ENCODE measurements around the gene PDZD4. TPM values are rescaled to one million over a fixed set of nuclear protein-coding genes. Genes with fewer than 3 reads are reported as not detected.

Gene PDZD4
- total and polyA plus RNA-seq, 2 donors: 6.6 to 28.0 TPM

- Histone ChIP-seq H3K36me3 (ENCODE audit: insufficient read depth) (no peaks in the 10 kb centered on the region), H3K4me1 (ENCODE audit: insufficient read depth) (no peaks in the 10 kb centered on the region), H3K4me3 (ENCODE audit: low read depth, low read length) (no peak overlapping the region), H3K27ac (ENCODE audit: low read depth) (no peak overlapping the region)
- no peak for DNase-seq (ENCODE audit: extremely low spot score)
- 83% methylated on average over 17 of the region's 17 CpGs for whole genome bisulfite sequencing
These were observed 39.1 kb downstream of the PDZD4 start for GRCh38 chrX:153791104-153791852.

GRCh38 chrX:153789654-153790053, 40.7 kb downstream of the PDZD4 start:
- Histone ChIP-seq H3K27ac (ENCODE audit: low read depth) (no peak overlapping the region), H3K4me3 (ENCODE audit: low read depth, low read length) (no peak overlapping the region), H3K4me1 (ENCODE audit: insufficient read depth) (no peaks in the 10 kb centered on the region), H3K36me3 (ENCODE audit: insufficient read depth) (peaks cover 4% of the 10 kb centered on the region)
- WGBS: 96% methylated on average over 12 of the region's 12 CpGs
- no peak for DNase-seq (ENCODE audit: extremely low spot score)

DNA sequence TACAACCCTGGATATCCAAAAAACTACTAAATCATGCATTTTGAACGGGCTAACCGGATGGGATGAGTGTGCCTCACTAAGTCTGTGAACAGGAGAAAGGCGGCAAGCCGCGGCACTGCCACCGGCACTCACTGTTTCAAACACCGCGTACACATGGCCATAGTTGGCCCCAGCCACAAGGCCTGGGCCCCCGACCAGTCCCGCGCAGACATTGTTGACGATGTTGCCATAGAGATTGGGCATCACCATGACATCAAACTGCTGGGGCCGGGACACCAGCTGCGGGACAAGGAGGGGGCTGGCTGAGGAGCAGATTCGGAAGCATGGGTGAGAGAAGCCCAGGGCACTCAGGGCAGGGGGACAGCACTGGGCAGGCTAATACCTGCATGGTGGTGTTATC, 43.7 kb downstream of the PDZD4 start:
- no peak overlapping the region for H3K27ac ChIP-seq (ENCODE audit: low read depth)
- no peaks in the 10 kb centered on the region for H3K4me1 ChIP-seq (ENCODE audit: insufficient read depth)
- no peak for DNase-seq (ENCODE audit: extremely low spot score)
- H3K4me3 ChIP-seq (ENCODE audit: low read depth, low read length): no peak overlapping the region
- WGBS: 69% methylated on average over 15 of the region's 15 CpGs
- H3K36me3 ChIP-seq (ENCODE audit: insufficient read depth): peaks cover 4% of the 10 kb centered on the region

DNA sequence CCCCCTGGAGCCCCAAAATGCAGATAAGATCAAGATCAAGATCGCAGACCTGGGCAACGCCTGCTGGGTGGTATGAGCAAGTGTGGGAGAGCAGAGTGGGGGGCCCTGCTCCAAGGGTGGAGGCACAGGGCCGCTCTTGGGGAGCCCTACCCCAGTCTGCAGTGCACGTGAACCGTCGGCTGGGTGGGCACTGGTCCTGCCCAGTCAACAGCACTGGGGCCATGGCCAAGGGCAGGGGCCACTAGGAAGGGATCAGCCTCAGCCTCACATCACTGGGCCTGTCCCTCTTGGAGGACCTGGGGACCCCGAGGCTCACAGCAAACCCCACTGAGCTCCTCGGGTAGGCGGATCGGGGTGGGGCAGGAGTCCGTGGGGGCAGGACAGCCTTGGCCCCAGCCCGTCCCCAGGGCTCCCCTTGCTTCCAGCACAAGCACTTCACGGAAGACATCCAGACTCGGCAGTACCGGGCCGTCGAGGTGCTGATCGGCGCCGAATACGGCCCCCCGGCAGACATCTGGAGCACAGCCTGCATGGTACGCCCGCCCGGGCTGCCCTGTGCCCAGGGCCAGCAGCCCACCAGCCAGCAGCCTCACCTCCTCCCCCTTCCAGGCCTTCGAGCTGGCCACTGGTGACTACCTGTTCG, 45.9 kb downstream of the PDZD4 start:
- no peak overlapping the region for H3K4me3 ChIP-seq (ENCODE audit: low read depth, low read length)
- WGBS: 86% methylated on average over 27 of the region's 27 CpGs
- H3K27ac ChIP-seq (ENCODE audit: low read depth): no peak overlapping the region
- no peaks in the 10 kb centered on the region for H3K4me1 ChIP-seq (ENCODE audit: insufficient read depth)
- no peak for DNase-seq (ENCODE audit: extremely low spot score)
- H3K36me3 ChIP-seq (ENCODE audit: insufficient read depth): peaks cover 4% of the 10 kb centered on the region

DNA sequence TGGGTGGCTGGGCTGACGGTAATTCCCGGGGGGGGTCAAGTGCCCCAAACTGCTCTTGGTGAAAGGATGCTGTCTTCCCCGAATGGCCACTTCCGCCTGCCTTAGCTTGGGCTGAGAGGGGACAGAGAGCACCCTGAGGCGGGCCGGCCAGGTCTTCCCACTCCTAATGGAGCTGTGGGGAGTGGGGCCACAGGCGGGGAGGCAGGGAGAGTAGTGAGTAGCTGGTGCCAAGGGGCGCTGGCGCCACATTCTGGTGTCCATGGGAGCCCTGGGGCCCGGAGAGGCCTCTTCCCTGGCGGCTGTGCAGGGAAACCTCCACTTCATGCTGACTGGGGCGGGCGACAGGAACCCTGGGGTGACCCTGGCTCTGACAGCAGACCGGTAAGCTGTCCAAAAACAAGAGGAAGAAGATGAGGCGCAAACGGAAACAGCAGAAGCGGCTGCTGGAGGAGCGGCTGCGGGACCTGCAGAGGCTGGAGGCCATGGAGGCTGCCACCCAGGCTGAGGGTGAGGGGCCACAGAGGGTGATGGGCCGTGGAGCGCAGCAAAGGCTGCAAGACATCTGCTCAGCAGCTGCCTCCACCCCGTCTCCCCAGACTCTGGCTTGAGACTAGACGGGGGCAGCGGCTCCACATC, 46.8 kb downstream of the PDZD4 start:
- Histone ChIP-seq H3K4me1 (ENCODE audit: insufficient read depth) (no peaks in the 10 kb centered on the region), H3K4me3 (ENCODE audit: low read depth, low read length) (no peak overlapping the region), H3K36me3 (ENCODE audit: insufficient read depth) (peaks cover 4% of the 10 kb centered on the region), H3K27ac (ENCODE audit: low read depth) (no peak overlapping the region)
- WGBS: 77% methylated on average over 24 of the region's 24 CpGs
- DNase-seq (ENCODE audit: extremely low spot score): no peak

GRCh38 chrX:153782871-153783270, 47.5 kb downstream of the PDZD4 start:
- no peak for DNase-seq (ENCODE audit: extremely low spot score)
- H3K4me1 ChIP-seq (ENCODE audit: insufficient read depth): no peaks in the 10 kb centered on the region

DNA sequence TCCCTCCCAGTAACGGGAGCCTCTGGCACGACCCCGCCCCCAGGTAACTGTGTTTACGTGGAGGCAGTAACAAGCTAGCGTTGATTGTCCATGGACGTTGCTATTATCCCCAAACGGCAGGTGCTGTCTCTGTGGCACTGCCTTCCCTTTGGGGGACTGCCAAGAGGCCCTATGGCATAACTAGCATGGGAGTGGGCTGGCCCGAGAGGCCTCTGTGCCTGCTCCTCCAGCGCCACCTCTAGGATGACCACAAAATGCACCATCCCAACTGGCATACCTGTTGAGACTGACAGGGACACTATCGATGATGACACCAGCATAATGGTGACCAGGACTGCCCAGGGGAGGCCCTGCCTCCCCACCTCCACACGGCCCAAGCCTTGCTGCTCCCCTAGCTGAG, 48.0 kb downstream of the PDZD4 start:
- WGBS: 66% methylated on average over 11 of the region's 11 CpGs
- Histone ChIP-seq H3K4me1 (ENCODE audit: insufficient read depth) (no peaks in the 10 kb centered on the region), H3K4me3 (ENCODE audit: low read depth, low read length) (no peak overlapping the region), H3K36me3 (ENCODE audit: insufficient read depth) (peaks cover 4% of the 10 kb centered on the region), H3K27ac (ENCODE audit: low read depth) (no peak overlapping the region)
- no peak for DNase-seq (ENCODE audit: extremely low spot score)

More at GRCh38 chrX:153782871-153783270, 47.5 kb downstream of the PDZD4 start:
- H3K4me3 ChIP-seq (ENCODE audit: low read depth, low read length): no peak overlapping the region
- no peak overlapping the region for H3K27ac ChIP-seq (ENCODE audit: low read depth)
- 91% methylated on average over 14 of the region's 14 CpGs for whole genome bisulfite sequencing
- peaks cover 4% of the 10 kb centered on the region for H3K36me3 ChIP-seq (ENCODE audit: insufficient read depth)

DNA sequence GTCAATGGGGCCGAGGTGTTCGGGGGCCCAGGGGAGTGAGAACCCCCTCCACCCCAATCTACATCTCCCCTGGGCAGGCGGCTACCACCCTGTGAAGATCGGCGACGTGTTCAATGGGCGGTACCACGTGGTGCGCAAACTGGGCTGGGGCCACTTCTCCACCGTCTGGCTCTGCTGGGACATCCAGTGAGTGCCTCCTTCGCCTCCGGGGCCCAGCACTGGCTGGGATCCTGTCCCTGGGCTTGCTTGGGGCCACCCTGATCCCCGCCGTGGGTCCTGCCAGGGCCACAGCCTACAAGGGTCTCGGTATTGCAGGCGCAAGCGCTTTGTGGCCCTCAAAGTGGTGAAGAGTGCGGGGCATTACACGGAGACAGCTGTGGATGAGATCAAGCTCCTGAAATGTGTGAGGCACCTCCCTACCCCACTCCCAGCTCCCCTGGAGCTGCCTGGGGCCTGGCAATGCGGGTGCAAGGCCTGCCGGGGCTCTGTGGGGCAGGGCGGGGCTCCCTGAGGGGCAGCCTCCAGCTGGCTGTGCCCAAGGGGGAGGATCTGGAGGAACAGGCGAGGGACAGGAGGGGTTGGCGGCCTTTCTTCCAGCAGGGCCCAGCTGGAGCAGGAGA, 48.8 kb downstream of the PDZD4 start:
- WGBS: 63% methylated on average over 24 of the region's 24 CpGs
- no peak overlapping the region for H3K4me3 ChIP-seq (ENCODE audit: low read depth, low read length)
- H3K27ac ChIP-seq (ENCODE audit: low read depth): no peak overlapping the region
- no peaks in the 10 kb centered on the region for H3K4me1 ChIP-seq (ENCODE audit: insufficient read depth)
- DNase-seq (ENCODE audit: extremely low spot score): no peak
- peaks cover 4% of the 10 kb centered on the region for H3K36me3 ChIP-seq (ENCODE audit: insufficient read depth)

GRCh38 chrX:153780678-153781427, 49.5 kb downstream of the PDZD4 start, which contains the start of gene SRPK3:
Gene SRPK3, plus strand, starts transcription at chrX:153781041. Its CDS starts 46 bp downstream, at chrX:153781087.
- 7% methylated on average over 52 of the region's 52 CpGs for WGBS
- Histone ChIP-seq H3K4me3 (ENCODE audit: low read depth, low read length) (no peak within 1 kb of the TSS), H3K36me3 (ENCODE audit: insufficient read depth) (peaks cover 4% of the 10 kb centered on the region), H3K27ac (ENCODE audit: low read depth) (peak within 1 kb of the TSS; percentile 43), H3K4me1 (ENCODE audit: insufficient read depth) (no peaks in the 10 kb centered on the region)
- no peak for DNase-seq (ENCODE audit: extremely low spot score)

- Histone ChIP-seq H3K27ac (ENCODE audit: low read depth) (no peak overlapping the region), H3K36me3 (ENCODE audit: insufficient read depth) (no peaks in the 10 kb centered on the region), H3K4me3 (ENCODE audit: low read depth, low read length) (no peak overlapping the region), H3K4me1 (ENCODE audit: insufficient read depth) (no peaks in the 10 kb centered on the region)
- no peak for DNase-seq (ENCODE audit: extremely low spot score)
- WGBS: 63% methylated on average over 18 of the region's 18 CpGs
These were observed 50.3 kb downstream of the PDZD4 start for GRCh38 chrX:153779891-153780677.

- Histone ChIP-seq H3K4me3 (ENCODE audit: low read depth, low read length) (no peak overlapping the region), H3K27ac (ENCODE audit: low read depth) (no peak overlapping the region), H3K36me3 (ENCODE audit: insufficient read depth) (no peaks in the 10 kb centered on the region), H3K4me1 (ENCODE audit: insufficient read depth) (no peaks in the 10 kb centered on the region)
- DNase-seq (ENCODE audit: extremely low spot score): no peak
- 73% methylated on average over 16 of the region's 16 CpGs for WGBS
These were observed 51.7 kb downstream of the PDZD4 start for GRCh38 chrX:153778684-153779101.

DNA sequence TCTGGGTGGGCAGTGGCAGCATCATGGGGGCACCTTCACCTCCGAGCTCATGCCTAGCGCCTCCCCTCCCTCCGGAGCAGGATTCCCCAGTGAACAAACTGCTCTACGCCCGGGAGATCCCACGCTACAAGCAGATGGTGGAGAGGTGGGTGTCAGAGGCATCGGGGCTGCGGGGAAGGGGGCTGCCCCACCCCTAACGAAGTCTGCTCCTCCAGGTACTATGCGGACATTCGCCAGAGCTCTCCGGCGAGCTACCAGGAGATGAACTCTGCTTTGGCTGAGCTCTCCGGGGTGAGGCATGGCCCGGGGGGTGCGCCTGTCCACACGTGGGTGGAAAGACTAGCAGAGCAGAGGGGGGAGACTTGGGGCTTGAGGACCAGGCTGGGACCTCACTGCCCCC, 52.2 kb downstream of the PDZD4 start:
- DNase-seq (ENCODE audit: extremely low spot score): no peak
- H3K4me1 ChIP-seq (ENCODE audit: insufficient read depth): no peaks in the 10 kb centered on the region
- no peak overlapping the region for H3K27ac ChIP-seq (ENCODE audit: low read depth)
- H3K36me3 ChIP-seq (ENCODE audit: insufficient read depth): no peaks in the 10 kb centered on the region
- 59% methylated on average over 17 of the region's 17 CpGs for WGBS
- no peak overlapping the region for H3K4me3 ChIP-seq (ENCODE audit: low read depth, low read length)
